Dermis blood vessel endothelial cell (primary cell): ENCODE data around the gene SMARCD1. TPM values are rescaled to one million over a fixed set of nuclear protein-coding genes. Genes with fewer than 3 reads are reported as not detected.
A peak's percentile ranks its signal among the peaks of the same experiment; 100 is the strongest.

Source experiments
- DNase-seq: peaks from one replicate; pipeline ENCODE4 v3.0.0; 2010
- total RNA-seq: library from RNA; depleted of rRNA; stranded (reverse); fragments of >200 nt; gene quantifications from 2 replicates; pipeline ENCODE4 v1.2.3, GENCODE V29; 2014

The SMARCD1 gene
- total RNA-seq = 70.1 and 163 TPM in 2 replicates

DNA sequence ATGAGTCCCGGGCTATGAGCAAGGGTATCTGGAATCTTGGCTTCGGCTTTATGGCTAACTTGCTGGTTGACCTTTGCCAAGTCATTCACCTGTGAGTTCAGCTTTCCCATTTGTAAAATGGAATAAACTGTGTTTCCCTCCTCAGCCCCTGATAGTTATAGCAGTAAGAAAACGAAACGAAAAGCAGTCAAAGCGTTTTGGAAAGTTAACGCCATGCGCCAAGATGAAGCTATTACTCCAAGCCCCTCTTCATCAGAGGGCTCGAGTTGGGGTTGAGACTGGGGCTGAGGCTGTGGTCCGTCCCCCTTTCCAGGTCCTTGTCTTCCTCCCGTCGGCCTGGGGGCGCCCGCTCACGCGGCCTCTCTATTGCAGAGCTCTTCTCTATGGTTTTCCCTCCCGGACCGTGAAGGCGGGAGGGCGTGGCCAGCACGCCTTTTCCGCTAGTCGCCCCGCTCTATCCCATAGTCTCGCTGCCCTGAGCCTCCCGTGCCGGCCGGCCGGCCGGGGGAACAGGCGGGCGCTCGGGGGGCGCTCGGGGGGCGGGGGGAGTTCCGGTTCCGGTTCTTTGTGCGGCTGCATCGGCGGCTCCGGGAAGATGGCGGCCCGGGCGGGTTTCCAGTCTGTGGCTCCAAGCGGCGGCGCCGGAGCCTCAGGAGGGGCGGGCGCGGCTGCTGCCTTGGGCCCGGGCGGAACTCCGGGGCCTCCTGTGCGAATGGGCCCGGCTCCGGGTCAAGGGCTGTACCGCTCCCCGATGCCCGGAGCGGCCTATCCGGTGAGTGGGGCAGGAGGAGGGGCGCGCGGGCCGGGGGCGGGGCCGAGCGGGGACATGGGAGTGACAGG, at the start of gene SMARCD1:
TSS of gene SMARCD1 (plus strand) at position 568 of the 840 bp plus-strand sequence. CDS start at position 596, 28 bp downstream.
- peak; percentile 95 for DNase-seq

DNA sequence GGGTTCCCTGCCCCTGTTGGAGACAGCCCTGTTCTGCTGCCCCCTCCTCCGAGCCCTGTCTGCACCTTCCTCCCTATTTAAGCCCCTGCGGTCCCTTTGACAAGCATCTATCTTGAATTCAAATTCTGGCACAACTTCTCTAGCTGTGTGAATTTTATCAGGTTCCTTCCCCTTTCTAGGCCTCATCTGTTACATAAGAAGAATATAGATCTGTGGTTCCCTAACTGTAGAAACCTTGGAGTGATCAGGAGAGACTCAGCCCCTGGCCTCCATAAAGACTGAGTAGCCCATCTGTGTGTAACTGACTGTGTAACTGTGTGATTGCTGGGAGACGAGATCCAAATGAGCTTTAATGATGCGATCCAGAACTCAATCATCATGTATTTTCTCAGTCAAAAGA, 46.8 kb upstream of the SMARCD1 start:
- no peak for DNase-seq

DNA sequence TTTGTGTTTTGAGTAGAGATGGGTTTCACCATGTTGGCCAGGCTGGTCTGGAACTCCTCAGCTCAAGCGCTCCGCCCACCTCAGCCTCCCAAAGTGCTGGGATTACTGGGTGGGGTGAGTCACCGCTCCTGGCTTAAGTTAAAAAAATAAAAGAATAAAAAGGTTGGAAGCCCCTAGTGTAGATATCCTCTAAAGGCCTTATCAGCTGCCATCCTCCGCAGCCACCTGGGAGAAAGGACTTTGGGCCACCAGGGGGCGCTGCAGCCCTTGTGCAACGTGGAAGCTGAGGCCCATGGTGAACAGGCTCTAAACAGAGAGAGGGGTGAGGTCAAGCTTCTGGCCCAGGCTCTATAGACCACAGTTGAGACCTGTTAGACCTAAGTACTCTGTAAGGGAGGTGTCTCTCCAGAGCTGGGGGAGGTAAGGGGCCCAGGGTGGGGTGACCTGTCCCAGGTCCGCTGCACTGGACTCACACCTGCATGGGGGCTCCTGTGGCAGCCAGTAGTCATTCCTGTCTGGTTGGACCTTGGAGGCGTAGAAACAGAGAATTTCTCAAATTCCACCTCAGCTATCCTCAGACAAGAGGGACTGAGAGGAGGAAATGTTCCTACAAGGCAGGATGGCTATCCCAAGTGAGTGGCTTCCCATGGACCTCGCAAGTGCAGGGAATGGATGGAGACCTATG, 45.8 kb upstream of the SMARCD1 start:
- DNase-seq = peak; percentile 89

DNA sequence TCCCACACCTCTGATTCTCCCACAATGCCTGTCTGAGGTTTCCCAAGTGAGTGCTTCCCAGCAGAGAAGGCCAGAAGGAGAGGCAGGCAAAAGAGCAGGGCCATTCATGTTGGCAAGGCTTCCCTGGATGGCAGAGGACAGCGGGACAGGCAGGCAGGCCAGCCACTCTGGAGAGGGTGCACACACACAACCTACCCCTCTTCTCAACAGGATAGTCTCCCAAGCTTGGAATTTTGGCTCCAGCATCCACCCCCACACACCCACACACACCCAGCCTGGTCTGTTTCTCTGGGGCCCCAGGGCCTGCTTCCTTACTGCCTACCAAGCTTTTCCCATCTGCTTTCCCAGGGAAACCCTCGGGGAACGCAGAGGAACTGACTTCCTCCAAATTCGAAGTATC, 44.5 kb upstream of the SMARCD1 start:
- DNase-seq = no peak

DNA sequence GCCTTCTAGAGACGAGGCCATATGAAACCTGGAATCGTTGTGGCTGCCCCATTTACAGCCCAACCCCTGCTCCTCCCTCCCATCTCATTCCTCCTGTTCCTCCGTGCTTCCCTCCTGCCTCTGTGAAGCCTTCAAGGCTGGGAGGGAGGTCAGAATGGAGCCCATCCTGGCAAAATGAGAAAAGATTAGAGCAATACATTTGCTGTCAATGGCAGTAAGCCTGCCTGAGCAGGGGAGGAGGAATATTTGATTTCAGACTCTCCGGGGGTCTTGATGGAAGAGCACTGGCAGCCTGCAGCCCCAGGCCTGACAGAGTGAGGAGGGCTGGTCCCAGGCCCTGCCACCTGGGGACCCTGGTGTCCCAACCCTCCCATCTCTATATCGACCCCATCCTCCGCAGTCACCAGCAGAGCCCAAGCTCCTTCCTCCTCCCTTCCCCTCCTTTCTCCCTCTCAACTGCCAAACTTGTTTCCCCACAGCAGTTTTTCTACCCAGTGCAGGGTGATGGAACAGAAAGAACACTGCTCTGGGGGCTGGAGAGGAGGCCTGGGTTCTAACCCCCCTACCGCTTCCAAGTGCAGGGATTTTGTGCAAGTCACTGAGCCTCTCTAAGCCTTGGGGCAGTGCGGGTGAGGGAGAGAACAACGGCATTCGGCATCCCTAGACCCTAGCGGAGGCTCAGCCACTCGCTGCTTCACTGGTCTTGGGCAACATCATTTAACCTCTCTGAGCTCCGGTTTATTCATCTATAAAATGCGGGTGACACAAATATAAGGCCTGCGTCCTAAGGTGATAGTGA, 43.9 kb upstream of the SMARCD1 start:
- no peak for DNase-seq

DNA sequence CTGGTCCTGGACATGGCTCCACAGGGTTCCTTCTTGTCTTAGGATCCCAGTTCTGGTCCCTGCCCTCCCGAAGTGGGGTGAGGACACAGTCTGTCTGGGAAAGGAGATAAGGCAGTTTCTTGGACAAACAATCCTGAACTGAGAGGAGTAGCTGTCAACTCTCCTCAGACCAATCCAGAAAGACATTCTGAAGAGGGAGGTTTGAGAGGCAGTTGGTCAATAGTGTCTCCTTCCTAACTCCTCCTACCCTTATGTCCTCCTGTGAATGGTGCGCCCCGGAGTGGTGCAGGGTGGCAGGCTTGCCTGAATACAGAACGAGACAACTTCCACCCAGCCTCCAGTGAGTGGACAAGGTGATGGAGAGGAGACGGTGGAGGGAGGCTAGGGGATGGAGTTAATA, 43.2 kb upstream of the SMARCD1 start:
- DNase-seq = no peak

DNA sequence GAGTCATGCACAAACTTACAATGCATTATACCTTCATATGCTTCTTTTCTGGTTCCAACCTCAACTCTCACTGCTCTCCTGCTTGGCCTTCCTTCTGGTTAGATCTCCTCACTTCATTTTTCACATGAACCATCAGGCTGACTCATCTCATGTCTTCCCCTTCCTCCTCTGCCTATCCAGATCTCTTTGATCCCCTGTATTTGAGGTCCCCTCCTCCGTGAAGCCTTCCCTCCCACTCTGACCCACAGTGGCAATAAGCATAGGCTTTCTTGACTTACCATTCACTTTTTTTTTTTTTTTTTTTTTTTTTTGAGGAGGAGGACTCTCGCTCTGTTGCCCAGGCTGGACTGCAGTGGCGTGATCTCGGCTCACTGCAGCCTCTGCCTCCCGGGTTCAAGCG, 42.4 kb upstream of the SMARCD1 start:
- DNase-seq = no peak

DNA sequence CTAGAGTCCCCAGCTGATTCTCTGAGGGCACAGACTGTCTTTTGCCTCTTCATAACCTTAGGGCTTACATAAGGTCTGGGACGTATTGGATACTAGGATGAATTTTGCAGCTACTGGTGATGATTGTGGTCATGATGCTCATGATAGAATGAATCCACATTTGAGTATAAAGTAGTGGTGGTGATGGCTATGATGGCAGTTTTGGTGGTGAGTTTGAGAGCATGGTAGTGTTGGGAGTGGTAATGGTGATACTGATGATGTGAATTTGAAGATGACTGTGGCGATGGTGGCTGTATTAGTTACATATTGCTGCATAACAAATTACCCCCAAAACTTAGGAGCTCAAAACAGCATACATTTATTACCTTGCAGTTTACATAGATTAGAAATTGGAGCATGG, 41.8 kb upstream of the SMARCD1 start:
- DNase-seq = no peak

DNA sequence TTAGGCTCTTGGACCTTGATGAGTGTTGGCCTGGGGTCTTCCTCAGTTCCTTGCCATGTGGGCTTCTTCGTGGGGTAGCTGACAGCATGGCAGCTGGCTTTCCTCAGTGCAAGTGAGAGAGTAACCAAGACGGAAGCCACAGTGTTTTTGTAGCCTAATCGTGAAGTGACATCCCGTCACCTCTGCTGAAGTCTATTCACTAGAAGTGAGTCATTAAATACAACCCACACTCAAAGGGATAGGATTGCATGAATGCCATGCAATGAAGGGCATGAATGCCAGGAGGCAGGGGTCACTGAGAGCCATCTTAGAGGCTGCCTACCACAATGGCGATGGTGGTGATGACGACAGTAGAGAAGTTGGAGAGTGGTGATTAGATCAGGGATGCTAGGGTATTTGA, 41.3 kb upstream of the SMARCD1 start:
- DNase-seq = no peak

DNA sequence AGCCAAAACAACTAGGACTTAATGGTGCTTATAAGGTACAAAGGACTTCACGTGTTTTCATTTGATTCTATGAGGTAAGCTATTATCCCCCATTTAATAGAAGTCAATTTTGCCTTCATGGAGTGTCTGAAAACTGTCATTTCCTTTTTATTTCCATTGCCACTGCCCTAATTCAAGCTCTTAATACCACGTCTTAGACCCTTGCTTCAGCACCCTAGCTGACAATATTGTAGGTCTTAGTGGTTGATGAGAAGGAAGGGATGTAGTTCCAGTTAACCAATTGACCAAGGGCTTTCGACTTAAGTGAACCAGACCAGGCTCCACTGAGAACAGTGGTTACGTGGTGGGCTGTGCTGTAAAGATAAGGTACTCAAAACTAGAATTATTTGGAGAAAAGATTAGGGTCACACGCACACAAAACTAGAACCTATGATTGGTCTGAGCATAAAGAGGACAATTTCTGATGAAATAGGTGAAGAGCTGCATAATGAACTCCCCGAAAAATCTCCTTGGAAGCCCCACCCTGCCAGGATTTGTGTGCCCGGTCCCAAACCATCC, 37.4 kb upstream of the SMARCD1 start:
- DNase-seq = no peak

DNA sequence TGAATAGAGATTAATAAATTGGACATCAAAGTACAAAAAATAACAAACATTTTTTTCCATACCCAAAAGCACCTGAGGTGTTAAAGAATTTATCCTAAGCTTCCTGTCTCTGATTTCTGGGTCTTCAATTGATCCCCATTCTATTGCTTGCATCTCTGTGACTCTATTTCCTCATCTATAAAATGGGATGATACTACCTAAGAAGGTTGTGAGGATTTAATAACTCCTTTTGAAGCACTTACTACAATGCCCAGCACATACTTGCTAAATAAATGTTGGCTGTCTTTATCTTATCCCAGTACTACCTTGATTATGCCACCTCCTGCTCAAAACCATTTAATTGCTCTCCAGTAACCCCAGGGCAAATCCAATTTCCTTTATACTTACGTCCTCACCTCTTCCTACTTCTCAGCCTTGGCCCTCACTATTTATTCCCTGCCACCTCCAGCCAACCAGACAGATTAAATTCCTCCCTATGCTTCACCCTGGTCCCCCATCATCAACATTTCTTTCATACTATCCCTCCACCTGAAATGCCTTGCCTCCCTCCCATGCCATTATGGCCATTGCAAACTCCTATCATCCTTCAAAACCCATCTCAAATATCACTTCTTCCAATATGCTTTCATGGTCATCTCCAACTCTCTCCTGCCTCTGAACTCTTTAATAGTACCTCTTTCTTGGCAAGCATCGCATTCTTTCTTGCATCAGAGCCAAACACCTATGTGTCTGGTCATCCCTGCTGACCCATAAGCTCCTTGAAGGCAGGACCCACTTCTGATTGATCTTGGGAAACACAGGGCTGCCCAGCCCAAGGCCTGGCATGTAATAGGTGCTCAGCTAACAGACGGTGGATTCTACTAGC, 35.7 kb upstream of the SMARCD1 start:
- DNase-seq = no peak

DNA sequence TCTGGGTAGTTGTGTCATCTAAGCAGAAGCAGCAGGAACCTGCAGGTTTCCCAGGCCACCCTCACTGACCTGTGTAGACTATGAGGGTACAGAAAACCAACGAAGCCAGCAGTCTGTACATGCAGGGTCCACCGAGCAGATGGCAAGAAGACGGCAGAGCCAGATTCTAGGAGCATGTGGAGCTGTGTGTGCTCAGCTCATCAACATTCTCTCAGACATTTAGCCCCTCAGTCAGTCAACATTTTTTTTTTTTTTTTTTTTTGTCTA, 35.1 kb upstream of the SMARCD1 start:
- DNase-seq = no peak

DNA sequence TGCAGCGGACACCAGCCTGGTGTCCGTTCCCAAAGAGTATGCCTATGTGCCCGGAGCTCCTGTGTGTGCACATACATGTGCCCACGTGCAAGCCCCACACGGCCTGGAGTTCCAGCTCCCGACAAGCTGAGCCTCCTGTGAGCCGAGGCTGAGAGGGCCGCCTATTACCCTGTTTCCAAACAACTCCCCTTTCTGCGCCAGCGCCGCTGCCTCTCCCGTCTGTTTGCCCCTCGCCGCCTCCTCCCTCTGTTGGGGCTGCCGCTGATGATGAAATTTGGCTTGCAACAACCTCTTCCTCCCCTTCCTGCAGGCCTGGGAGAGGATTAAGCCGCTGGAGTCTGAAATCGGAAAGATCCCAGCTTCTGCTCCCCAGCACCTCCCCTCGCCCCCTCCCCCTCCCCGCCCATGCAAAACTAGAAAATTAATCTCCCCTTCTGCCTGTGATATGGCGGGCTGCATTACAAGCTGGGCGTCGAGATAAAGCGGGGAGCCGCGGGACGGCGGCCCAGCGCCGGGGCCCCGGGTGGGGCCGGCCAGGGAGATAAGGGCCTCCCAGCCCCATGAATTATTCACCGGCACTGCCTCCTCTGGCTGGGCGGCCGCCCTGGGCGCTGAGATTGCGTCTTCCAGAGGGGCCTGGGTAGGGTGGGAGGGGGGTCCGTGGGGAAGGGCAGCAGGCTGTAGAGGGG, 34.6 kb upstream of the SMARCD1 start:
- DNase-seq = peak; percentile 17

DNA sequence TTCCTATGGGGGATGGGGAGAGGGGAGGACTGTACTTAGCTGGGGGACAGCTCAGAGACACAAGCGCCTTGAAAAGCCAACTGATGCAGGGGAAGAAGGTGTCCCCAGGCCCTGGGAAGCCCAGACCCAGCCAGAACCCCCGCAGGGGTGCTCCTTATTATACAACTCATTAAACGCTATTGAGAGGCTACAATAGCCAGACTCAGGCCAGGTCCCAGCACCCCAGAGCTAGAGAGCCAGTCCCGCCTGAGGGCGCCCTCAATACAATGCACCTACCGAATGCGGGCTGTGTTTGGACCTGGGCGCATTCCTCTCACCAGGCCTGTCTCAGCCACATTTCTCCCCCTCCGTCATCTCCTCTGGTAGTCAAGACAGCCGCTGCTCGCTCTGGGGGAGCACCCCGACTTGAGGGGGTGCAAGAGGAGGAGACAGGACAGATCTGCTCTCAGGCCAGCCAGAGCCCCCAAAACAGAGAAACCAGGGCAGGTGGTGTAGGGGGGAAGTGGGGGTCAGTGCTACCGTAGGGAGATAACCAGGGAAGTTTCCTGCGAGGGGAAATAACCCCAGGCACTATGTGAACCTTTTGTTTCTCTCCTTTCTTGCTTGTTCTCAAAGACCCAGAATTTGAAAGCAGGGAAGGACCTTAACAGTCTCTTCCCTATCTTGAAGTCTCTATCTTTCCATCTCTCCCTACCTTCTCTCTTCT, 33.9 kb upstream of the SMARCD1 start:
- no peak for DNase-seq

DNA sequence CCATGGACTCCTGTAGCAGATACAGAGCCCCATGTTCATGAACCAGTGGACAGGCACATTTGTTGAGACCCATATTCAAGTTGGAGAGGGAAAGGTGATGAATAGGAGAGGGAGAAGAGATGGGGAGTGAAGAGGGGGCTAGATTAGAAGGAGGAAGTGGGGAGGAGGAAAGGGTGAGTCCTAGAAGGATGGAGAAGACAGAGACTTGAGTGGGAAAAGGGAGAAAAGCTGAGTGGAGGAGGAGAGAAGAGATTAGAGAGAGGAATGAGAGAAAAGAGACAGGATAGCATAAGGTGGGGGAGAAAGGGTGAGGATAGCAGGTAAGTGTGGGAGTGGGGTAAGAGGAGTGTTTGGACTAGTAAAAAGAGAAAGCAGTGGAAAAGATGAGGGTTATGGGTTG, 32.6 kb upstream of the SMARCD1 start:
- no peak for DNase-seq

DNA sequence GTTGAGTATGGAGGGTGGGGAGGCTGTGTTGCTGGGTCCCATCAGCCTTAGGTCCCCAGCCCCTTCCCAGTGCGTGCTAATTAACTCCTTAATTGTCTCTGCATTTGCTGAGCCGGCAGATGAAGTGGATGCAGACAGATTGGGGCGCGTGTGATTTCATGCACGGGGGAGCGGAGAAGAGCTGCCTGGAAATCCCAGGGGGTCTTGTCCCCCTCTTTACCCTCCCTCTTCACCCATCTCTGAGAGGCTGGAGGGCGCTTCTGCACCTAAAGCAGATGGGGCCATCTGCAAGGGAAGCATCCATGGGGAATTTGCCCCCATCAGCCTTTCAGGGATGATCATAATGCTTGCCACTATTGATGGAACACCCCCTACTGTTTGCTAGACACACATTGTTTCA, 32.2 kb upstream of the SMARCD1 start:
- no peak for DNase-seq

DNA sequence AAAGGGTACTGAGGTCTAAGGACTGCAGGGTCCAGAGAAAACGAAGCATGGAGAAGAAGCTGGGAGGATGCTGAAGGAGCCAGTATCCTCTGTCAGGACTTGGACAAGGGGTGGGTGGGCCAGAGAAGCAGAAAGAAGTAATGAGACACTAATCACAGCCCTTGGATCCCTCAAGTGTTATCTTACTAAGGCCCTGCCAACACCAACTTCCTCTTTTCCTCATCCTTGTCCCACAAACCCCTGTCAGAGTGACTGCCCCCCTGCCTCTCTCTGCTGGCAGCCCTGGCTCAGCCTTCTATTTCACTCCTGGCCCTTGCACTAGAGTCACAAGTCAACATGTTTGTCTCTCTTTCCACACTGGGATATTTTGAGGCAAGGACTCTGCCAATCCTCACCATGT, 31.6 kb upstream of the SMARCD1 start:
- DNase-seq = no peak

DNA sequence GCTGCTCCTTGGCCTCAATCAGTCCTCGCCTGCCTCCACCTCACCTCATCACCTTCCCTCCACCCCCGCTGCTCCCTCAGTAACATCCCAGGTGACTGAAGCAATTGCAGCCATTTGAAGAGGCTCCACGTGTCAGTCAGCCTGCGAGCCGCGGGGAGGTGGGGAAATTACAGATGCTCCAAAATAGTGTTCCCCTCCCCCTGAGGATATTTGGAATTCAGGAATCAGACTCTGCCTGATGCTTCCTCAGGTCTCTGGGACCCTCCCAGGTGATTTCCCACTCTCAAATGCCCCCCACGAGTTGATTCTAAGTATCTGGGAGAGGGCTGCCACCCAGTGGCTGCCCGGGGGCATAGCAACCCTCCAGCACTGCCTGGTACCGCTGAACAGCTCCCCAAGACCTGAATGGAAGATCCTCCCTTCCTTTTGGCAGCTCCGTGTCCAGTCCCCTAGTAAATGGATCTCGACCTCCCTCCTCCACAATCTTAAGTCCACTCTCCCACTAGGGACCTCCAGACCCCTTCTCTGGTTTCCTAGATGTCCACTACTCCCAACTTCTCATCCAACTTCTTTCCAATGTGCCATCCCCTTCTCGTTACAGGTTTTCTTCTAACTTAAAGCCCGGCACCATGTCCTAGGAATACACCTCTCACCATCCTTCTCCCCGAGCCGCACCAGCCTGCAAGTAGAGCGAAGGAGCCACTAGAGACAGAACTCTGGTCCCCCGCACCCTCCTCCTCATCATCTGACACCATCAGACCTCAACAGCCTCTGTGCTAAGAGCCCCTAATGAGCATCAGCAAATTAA, 29.1 kb upstream of the SMARCD1 start:
- DNase-seq = peak; percentile 68

DNA sequence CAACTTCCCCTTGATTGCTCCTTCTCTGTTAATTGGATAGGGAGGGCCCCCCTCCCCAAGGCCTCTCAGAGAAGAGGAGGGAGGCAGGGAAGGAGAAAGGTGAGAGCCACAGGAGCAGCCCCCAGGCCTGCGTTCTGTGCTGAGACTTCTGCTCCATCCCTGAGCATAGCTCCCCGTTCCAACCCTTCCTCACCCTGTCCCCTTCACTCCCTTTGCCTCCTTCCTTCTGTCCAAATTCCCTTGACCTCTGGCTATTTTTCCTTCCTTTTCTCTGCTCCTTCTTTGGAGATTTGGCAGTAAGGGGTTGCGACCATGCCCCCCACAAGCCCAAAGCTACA, 28.5 kb upstream of the SMARCD1 start:
- DNase-seq = no peak
